GM03348 (cell line): ENCODE data around the gene ZNF701.
"Not testable (repeated sequence)": the region's sequence is repeated elsewhere in the genome, so short reads cannot be mapped to it uniquely, and the experiment has no call there.

Experiments
- DNase-seq: peaks from one replicate; pipeline ENCODE4 v3.0.0; 2012; ENCODE audit warnings: low spot score

Gene ZNF701

DNA sequence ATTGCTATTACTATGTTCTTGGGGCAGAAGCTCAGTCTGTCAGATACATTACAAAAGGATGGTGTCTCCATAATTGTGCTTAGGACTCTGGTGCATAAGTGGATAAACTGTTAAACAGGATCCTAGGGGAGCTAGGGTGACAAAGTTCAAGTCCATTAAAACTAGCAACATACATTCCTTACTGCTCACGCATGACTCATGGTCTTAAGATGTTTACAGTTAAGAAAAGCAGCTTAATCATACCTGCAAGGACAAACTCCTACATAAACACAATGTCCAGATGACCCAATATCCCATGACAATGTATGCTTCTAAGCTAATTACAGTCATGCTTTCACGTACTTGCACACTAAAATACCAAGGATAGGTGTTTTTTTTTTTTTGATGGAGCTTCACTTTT lies 3.5 kb upstream of the ZNF701 start:
- no peak for DNase-seq

DNA sequence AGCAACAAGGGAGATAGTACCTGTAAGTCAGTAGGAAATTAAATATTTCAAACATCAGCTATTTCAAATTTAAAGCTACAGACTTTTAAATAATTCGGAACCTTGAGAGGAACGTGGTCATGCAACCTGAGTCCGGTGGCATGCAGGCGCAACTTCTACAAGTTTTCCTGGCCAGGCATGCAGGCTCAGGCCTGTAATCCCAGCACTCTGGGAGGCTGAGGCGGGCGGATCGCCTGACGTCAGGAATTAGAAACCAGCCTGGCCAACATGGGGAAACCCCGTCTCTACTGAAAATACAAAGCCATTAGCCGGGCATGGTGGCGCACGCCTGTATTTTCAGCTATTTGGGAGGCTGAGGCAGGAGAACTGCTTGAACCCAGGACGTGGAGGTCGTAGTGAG lies 2.2 kb upstream of the ZNF701 start:
- DNase-seq = no peak

DNA sequence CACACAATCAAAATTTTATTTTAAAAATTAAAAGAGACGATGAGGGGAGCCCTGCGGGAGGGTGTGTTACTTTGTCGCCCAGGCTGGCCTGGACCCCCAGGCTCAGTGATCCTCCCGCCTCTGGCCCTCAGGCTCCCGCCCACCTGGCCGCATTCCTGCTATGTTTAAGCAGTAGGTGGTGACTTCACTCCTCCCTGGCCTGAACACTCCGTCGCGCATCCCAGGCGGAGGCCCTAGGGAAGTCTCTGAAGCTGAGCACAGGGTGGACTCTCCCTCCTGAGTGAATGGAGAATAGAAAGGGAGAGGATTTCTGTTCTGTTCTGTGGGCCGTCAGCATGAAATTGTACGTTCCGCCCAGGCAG lies 468 bp upstream of the ZNF701 start:
- peak; percentile 50 for DNase-seq

DNA sequence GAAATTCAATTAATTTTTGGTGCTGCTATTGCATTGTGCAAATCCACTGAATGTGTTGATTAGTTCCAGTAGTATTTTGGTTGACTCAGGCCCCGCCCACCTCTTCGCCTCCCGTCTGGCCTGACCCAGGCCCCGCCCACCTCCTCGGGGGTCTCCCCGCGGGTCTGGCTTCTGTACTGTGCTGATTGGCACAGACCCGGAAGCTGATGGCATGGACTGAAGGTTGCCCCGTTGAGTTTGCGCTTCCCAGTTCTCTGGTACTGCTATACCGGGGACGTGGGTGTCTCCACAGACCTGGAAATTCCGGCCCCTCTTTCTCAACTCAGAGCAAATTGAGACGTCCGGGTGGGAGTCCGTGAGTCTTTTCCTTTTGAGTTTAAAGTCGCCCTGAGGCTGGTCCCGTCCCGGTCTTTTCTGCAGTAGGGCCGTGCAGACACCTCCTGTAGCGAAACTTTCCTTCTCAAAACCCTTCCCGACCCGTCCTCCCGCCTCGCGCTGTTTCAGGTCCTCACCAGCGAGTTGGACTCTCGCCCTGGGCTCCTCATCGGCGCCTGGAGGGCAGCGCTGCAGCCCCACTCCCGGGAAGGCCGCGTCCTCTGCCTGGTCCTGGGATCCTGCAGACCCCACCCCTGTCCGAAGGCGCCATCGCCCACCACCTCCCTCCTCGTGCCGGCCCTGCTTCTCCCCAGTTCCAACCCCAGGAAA lies 14.8 kb downstream of the ZNF701 start:
- DNase-seq = no peak

DNA sequence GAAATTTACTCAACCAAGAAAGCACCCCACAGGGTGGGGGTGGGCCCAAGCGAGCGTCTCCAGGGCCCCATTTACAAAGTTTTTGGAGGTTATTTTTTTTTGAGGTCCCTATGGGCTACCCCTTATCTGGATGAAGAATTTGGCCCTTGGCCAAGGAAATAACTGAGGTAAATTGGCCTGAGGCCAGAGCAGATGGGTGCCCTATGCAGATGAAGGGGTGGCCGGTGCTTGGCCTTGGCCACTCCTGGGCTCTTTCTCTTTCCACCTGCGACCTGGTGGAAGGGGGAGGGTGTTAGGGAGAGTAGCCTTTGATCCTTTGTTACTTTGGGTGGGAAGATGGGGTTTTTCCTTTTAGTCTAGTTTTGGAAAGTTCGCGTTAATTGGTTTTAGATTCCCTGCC lies 15.5 kb downstream of the ZNF701 start:
- no peak for DNase-seq

DNA sequence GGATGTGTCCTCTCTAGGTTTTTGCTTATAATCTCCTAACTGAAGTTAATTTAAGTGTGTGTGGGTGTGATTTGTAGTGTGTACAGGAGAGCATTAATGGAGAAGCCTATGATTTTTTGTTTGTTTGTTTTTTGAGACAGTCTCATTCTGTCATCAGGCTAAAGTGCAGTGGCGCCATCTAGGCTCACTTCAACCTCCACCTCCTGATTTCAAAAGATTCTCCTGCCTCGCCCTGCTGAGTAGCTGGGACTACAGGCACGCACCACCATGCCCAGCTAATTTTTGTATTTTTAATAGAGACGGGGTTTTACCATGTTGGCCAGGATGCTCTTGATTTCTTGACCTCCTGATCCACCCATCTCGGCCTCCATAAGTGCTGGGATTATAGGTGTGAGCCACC lies 20.6 kb downstream of the ZNF701 start:
- no peak for DNase-seq

DNA sequence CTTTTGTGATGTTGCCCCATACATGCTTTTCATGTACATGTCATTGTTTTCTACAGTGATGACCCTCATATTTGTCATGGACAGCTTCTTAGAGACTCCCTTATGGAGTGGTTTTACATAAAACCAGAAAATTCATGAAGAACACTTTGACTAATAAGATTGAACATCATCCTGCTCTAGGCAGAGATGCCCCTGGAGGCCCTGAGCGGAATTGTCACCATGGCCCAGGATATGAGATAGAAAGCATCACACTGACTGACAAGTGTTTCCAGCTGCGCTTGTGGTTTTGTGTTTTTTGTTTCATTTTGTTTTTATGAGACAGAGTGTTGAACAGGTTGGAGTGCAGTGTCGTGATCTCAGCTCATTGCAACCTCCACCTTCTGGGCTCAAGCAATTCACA lies 22.2 kb downstream of the ZNF701 start:
- no peak for DNase-seq

DNA sequence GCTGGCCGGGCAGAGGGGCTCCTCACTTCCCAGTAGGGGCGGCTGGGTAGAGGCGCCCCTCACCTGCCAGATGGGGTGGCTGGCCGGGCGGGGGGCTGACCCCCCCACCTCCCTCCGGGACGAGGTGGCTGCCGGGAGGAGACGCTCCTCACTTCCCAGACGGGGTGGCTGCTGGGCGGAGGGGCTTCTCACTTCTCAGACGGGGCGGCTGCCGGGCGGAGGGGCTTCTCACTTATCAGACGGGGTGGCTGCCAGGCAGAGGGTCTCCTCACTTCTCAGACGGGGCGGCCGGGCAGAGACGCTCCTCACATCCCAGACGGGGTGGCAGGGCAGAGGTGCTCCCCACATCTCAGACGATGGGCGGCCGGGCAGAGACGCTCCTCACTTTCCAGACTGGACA lies 23.4 kb downstream of the ZNF701 start:
- DNase-seq = not testable (repeated sequence)

DNA sequence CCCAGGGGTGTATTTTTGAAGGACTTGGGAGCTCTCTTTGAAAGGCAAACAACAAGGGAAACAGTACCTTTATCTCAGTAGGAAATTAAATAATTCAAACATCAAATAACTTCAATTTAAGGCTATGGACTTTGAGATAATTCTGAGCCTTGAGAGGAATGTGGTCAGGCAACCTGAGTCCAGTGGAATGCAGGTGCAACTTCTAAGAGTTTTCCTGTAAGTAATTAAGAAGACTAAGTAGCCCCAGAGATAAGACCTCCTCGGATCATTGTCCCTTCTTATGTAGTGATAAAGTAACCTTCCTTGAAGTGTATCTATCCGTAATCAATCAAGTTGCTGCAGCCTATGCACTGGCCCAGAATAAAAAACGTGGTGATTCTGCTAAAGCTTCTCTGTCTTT lies 29.2 kb downstream of the ZNF701 start:
- no peak for DNase-seq

DNA sequence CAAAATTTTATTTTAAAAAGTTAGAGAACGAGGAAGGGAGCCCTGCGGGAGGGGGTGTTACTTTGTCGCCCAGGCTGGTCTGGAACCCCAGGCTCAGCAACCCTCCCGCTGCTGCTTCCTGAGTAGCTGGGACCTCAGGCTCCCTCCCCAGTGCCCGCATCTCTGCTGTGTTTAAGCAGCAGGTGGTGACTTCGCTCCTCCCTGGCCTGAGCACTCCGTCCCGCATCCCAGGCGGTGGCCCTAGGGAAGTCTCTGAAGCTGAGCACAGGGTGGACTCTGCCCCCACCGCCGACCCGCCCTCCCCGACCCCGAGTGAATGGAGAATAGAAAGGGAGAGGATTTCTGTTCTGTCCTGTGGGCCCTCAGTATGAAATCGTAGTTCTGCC lies 30.5 kb downstream of the ZNF701 start:
- DNase-seq = no peak

DNA sequence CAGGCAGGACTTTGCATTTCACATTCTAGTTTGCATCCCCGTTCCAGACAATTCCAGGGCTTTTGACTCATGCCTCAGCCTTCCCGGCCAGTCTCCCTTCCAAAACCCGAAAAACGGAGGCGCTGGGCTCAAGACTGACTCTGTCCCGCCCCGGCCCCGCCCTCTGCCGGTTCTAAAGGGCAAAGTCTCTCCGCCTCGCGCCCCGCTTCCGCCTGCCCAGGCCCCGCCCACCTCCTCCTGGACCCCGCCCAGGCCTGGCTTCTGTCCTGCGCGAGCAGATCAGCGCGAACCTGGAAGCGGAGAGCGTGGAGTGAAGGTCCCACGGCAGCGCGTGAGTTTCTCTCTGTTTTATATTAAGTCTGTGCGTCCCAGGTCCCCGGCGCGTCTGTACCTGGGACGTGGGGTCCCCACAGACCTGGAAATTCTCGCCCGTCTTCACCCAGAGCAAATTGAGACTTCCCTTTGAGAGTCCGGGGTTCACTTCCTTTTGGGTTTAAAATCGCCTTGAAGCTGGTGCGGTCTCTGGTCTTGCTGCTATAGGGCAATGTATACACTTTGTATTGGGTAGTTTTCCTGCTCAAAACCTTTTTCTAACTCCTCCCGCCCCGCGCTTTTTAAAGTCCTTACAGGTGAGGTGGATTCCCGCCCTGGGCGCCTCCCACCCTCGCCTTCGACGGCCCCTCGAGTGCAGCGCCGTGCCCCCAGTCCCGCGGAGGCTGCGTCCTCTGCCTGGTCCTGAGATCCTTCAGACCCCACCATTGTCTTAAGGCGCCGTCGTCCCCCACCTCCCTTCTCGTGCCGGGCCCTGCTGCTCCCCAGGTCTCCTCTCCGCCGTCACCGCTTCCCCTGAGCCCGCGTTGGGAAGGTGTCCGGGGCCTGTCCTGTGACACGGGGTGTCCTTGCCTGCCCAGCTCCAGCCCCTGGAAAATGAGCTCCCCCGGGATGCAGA lies 31.2 kb downstream of the ZNF701 start:
- peak; percentile 94 for DNase-seq

DNA sequence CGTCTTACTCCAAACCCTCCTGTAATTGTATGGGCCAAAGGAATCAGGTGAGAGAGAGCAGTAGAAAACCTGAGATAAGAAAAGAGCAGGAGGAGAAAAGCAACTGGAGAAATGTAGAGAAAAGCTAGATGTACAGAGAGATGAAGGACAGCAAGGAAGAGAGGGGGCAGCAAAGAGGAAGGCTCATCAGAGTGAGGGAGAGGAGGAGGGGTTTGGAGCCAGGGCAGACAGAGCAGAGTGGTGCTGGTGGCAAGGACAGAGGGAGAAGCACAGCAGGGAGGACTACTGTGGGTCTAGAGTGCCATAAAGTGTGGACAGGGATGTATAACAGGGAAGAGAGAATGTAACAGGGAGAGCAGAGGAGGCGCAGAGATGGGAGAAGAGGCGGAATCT lies 31.9 kb downstream of the ZNF701 start:
- DNase-seq = peak; percentile 21

DNA sequence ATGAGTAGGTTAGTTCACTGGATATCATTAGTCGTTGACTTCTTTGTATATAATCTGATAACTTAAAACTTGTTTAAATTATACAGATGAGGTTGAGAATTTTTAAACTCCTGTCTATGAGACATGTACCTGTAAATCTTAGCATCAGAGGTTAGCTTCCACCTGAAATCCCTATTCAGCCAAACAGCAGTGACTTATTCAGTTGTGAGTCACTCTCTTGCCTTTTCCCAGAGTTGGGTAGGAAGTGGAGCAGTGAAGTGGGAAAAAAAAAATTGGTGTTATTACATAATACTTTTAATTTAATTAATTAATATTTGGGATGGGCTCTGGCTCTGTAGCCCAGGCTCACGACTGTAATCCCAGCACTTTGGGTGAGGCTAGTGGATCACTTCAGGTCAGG lies 32.9 kb downstream of the ZNF701 start:
- no peak for DNase-seq

DNA sequence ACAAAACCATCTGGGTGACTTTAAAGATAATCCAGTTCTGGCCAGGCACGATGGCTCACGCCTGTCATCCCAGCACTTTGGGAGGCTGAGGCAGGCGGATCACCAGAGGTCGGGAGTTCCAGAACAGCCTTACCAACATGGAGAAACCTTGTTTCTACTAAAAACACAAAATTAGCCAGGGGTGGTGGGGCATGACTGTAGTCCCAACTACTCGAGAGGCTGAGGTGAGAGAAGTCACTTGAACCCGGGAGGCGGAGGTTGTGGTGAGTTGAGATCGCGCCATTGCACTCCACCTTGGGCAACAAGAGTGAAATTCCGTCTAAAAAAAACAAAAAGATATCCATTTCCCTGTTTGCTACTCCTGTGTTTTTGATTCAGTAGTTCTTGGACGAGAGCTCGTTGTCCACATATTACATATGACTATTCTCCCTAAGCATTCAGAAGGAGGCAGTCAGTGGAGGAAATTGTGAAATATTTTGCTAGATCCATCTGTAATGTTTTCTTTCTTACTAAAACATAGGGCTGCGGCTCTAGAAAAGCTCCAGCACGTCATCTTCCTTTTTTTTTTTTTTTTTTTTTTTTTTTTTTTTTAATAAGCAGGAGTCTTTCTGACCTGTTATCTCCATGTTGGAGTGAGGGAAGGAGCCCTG lies 33.6 kb downstream of the ZNF701 start:
- no peak for DNase-seq

DNA sequence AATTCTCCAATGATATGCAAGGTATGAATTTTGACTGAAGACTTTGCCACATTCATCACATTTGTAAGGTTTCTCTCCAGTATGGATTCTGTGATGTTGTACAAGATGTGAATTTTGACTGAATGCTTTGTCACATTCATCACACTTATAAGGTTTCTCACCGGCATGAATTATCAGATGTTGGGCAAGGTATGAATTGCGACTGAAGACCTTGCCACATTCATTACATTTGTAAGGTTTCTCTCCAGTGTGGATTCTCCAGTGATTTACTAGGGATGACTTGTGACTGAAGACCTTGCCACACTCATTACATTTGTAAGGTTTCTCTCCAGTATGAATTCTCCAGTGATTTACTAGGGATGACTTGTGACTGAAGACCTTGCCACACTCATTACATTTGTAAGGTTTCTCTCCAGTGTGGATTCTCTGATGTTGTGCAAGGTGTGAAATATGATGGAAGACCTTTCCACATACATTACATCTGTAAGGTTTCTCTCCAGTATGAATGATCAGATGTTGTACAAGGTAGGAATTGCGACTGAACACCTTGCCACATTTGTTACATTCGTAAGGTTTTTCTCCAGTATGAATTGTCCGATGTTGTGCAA lies 43.3 kb downstream of the ZNF701 start:
- no peak for DNase-seq

DNA sequence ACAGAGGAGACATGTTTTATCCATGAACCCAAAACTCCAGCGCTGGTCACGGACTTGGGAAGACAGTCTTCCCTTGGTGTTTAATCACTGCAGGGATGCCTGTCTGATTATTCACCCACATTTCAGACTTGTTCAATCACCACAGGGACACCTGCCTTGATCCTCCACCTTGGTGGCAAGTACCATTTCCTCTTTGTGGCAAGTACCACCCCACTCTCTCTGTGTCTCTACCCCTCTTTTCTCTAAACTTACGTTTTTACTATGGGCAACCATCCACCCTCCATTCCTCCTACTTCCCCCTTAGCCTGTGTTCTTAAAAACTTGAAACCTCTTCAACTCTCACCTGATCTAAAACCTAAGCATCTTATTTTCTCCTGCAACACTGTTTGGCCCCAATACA lies 51.3 kb downstream of the ZNF701 start:
- DNase-seq = no peak

DNA sequence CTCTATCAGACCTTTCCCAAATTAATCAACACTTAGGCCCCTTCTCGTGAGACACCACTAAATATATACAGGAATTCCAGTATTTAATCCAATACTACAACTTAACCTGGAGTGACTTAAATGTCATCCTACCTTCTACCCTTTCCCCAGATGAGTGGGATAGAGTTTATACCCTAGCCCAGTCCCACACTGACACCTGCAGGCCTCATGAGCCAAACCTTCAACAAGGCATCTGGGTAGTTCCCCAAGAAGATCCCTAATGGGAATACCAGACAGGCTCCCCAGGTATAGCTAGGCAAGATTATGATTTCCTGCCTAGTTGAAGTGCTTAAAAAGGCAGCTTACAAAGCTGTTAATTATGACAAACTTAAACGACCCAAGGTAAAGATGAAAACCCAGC lies 52.2 kb downstream of the ZNF701 start:
- no peak for DNase-seq

DNA sequence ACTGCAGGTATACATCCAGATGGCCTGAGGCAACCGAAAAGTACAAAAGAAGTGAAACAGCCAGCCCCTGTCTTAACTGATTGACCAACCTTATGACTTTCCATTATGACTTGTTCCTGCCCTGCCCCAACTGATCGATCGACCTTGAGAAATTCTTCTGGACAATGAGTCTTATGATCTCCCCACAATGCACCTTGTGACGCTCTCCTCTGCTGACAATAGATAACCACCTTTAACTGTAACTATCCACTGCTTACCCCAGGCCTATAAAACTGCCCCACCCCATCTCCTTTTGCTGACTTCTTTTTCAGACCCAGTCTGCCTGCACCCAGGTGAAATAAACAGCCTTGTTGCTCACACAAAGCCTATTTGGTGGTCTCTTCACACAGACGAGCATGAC lies 56.8 kb downstream of the ZNF701 start:
- no peak for DNase-seq

DNA sequence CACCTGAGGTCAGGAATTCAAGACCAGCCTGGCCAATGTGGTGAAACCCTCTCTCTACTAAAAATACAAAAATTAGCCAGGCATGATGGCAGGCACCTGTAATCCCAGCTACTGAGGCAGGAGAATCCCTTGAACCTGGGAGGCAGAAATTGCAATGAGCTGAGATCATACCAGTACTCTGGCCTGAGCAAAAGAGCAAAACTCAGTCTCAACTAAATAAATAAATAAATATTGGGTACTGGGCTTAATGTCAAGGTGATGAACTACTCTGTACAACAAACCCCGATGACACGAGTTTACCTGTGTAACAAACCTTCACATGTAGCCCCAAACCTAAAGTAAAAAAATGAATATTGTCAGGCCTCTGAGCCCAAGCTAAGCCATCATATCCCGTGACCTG lies 57.4 kb downstream of the ZNF701 start:
- not testable (repeated sequence) for DNase-seq

DNA sequence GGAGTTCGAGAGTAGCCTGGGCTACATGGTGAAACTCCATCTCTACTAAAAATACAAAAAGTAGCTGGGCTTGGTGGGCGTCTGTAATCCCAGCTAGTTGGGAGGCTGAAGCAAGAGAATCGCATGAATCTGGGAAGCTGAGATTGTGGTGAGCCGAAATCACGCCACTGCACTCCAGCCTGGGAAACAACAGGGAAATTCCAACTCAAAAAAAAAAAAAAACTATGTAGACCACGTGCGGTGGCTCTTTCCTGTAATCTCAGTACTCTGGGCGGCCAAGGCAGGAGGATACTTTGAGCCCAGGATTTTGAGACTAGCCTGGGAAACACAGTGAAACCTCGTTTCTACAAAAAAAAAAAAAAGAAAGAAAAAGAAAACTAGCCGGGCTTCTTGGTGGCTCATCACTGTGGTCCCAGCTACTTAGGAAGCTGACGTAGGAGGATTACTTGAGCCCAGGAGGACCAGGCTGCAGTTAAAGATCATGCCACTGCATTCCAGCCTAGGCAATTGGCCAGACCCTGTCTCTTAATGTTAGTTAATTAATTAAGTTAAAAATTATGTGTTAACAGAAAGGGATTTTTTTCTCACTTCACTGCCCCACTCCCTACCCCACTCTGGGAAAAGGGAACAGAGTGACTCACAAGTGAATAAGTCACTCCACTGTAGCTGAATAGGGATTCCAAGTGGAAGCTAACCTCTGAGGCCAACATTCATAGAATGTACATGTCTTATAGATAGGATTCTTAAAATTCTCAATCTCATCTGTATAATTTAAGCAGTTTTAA lies 65.9 kb downstream of the ZNF701 start:
- DNase-seq = no peak
